ENCODE data around the gene ZDHHC18. TPM values are rescaled to one million over a fixed set of nuclear protein-coding genes. Genes with fewer than 3 reads are reported as not detected.
A peak's percentile ranks its signal among the peaks of the same experiment; 100 is the strongest.
"Not testable (repeated sequence)": the region's sequence is repeated elsewhere in the genome, so short reads cannot be mapped to it uniquely, and the experiment has no call there.

Gene ZDHHC18
- total RNA-seq, 2 experiments from 2014 or later, result 52.9 TPM

DNA sequence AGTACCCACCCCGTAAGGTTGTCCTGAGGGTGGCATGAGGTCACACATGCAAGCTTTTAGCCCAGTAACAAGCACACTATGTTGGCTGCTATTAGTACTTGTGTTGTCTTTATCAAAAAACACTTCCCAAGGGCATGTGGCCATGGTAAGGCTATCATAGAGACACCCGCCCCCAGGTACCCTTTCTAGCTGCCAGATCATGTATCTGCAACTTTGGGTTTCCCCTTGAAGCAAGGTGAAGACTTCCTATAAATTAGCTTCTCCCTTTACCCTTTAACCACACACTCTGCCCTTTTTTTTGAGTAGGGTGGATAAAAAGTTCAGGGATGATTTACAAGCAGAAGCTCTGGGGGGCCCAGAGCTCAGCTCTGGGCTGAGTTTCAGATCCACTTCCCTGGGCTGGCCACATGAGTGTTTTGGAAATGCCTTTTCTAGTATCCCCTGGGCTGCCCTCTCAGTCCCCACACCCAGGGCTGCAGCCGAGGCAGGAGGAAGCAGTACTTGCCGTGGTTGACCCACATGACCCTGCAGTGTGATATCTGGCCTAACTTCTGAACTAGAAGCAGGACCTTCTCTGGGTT lies 2.0 kb downstream of the ZDHHC18 start:
- peak overlapping the region; percentile 98 for H3K4me3 Mint-ChIP-seq
- POLR2A ChIA-PET, result interaction anchor here (0.6 to 1.3 kb wide), 6 partner anchors 14 to 218 kb away, joined by 3 to 7 read pairs (median 4); no protein-coding TSS in a partner anchor
- no peaks in the 10 kb centered on the region for H3K27me3 Mint-ChIP-seq
- H3K27ac Mint-ChIP-seq, result peak overlapping the region; percentile 93
- ATAC-seq (ENCODE audit: low read depth) (no peak), DNase-seq (no peak)
- no peaks in the 10 kb centered on the region for H3K9me3 Mint-ChIP-seq
- H3K4me1 Mint-ChIP-seq, result peaks cover 62% of the 10 kb centered on the region
- H3K36me3 Mint-ChIP-seq, result peaks cover 29% of the 10 kb centered on the region

DNA sequence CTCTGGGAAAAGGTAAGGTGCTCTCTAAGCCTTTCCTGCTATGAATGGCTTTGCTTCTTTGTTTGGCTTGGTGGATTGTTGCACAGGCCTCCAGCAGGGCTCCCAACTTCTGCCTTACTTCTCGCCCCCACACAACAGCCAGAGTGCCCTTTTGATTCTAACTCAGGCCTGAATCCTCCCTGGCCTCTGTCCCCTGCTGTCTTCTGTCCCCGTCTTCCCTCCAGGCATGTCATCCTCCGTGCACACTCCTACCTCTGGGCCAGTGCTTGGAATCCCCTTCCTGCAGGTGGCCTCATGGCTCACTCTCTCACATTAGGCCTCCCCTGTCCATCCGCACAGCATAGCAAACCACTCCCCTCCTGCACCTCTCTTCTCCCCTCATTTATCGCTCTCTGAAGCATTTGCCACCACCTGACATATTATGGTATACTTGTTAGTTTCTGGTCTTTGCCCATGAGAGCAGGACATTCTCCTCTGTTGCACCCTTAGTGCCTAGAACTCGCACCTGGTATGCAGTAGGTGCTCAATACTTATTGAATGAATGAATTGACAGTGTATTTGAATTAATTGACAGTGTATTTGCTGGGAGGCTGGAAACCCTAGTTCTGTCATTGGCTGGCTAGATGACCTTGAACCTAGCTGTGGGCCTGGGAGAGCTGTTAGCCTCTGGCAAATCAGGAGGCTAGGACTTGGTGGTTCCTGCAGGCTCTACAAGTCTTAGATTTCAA lies 2.9 kb downstream of the ZDHHC18 start:
- no peaks in the 10 kb centered on the region for H3K27me3 Mint-ChIP-seq
- DNase-seq (no peak), ATAC-seq (ENCODE audit: low read depth) (no peak)
- peaks cover 29% of the 10 kb centered on the region for H3K36me3 Mint-ChIP-seq
- peak overlapping the region; percentile 76 for H3K27ac Mint-ChIP-seq
- POLR2A ChIA-PET, result interaction anchor here (1.3 to 1.8 kb wide), 2 partner anchors 35 to 36 kb away, joined by 5 to 8 read pairs; no protein-coding TSS in a partner anchor
- H3K9me3 Mint-ChIP-seq, result no peaks in the 10 kb centered on the region
- peaks cover 69% of the 10 kb centered on the region for H3K4me1 Mint-ChIP-seq
- peak overlapping the region; percentile 98 for H3K4me3 Mint-ChIP-seq

DNA sequence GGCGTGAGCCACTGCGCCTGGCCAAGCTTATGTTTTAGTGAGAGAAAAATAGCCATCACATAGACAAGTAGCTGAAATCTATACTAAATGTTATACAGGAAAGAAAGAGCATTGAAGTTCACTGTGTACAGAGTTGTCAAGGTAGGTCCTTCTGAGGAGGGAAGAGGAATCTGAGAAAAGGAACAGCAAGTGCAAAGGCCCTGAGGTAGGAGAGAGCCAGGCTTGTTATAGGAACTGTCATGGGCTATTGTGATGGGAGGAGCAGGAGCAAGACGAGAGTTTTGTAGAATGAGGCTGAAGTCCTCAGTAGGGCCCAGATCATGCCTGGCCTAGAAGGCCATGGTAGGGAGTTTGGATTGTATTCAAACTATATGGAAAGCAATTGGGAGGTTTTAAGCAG lies 4.6 kb downstream of the ZDHHC18 start:
- no peaks in the 10 kb centered on the region for H3K27me3 Mint-ChIP-seq
- H3K4me3 Mint-ChIP-seq, result no peak overlapping the region
- H3K36me3 Mint-ChIP-seq, result peaks cover 37% of the 10 kb centered on the region
- POLR2A ChIA-PET, result interaction anchor here (1.8 kb wide), 1 partner anchor 34 kb away, joined by 8 read pairs; no protein-coding TSS in a partner anchor
- no peaks in the 10 kb centered on the region for H3K9me3 Mint-ChIP-seq
- ATAC-seq (ENCODE audit: low read depth) (no peak), DNase-seq (no peak)
- H3K27ac Mint-ChIP-seq, result peak overlapping the region; percentile 79
- H3K4me1 Mint-ChIP-seq, result peaks cover 66% of the 10 kb centered on the region

DNA sequence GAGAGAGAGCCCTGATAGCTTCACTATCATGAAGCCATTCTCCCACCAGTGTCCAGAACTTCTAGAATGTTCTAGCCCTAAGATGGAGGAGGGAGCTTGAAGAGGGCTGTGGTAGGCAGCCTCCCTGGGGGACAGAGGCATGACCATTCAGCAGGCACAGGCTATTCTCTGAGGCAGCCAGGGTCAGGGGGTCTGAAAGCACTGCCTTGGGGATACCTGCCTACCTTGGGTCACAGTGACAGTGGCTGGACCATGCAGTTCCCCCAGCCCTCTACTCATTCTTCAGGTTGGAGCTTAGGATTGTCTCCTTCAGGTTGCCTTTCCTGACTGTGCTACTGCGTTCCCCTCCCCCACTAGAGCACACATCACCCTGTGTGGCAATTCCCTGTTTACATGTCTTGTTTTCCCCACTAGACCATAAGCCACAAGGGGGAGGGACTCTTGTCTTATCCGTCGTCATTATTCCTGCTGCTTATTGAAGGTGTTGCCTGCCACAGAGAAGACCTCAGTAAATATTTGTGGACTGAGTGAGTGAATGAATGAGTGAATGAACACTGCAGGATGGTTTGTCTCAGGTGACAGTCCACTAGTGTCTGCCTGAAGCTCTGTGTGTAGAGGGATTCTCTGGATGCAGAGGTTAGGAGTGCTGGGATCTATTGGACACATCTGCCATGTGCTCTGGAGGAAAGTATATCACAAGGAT lies 5.2 kb downstream of the ZDHHC18 start:
- H3K4me1 Mint-ChIP-seq, result peaks cover 64% of the 10 kb centered on the region
- POLR2A ChIA-PET, result interaction anchor here (1.3 to 3.6 kb wide), 4 partner anchors 10 to 43 kb away, joined by 4 to 28 read pairs (median 18); partner anchors contain the start of gene PIGV
- peak overlapping the region; percentile 98 for H3K27ac Mint-ChIP-seq
- H3K36me3 Mint-ChIP-seq, result peaks cover 40% of the 10 kb centered on the region
- H3K27me3 Mint-ChIP-seq, result no peaks in the 10 kb centered on the region
- no peaks in the 10 kb centered on the region for H3K9me3 Mint-ChIP-seq
- DNase-seq (no peak), ATAC-seq (ENCODE audit: low read depth) (no peak)
- H3K4me3 Mint-ChIP-seq, result no peak overlapping the region

DNA sequence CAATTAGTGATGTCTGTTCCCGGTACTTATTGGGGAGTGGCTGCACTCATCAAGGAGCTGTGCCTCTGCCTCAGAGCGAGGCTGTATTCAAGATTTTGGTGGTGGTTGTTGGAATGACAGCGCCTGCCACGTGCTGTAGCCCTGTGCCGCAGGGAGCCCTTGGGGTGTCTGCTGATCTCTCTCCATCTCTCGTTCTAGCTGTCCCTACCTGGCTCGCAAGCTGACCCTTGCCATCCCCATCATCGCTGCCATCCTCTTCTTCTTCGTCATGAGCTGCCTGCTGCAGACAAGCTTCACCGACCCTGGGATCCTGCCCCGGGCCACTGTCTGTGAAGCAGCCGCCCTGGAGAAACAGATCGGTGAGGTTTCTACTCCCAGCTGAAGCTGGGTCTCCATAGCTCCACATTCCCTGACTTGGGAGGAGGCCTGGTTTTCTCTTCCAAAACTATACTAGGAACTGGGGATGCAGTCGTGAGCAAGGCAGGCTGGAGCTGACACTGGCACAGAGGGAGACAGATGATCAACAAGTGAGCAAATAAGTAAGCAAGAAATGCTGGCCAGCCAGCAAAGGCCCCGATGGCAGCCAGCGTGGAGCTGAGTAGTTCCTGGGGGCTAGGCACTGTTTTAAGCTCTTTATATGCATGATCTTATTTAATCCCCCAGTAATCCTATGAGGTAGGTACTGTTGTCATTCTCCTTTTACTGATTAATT lies 5.9 kb downstream of the ZDHHC18 start:
- ATAC-seq (ENCODE audit: low read depth), result no peak
- POLR2A ChIA-PET, result interaction anchor here (0.9 to 3.6 kb wide), 8 partner anchors 10 to 135 kb away, joined by 3 to 28 read pairs (median 5); partner anchors contain the start of genes GPATCH3 and PIGV
- no peak for DNase-seq
- Mint-ChIP-seq H3K9me3 (no peaks in the 10 kb centered on the region), H3K36me3 (peaks cover 38% of the 10 kb centered on the region), H3K4me3 (no peak overlapping the region), H3K27me3 (no peaks in the 10 kb centered on the region), H3K4me1 (peaks cover 62% of the 10 kb centered on the region), H3K27ac (peak overlapping the region; percentile 98)

DNA sequence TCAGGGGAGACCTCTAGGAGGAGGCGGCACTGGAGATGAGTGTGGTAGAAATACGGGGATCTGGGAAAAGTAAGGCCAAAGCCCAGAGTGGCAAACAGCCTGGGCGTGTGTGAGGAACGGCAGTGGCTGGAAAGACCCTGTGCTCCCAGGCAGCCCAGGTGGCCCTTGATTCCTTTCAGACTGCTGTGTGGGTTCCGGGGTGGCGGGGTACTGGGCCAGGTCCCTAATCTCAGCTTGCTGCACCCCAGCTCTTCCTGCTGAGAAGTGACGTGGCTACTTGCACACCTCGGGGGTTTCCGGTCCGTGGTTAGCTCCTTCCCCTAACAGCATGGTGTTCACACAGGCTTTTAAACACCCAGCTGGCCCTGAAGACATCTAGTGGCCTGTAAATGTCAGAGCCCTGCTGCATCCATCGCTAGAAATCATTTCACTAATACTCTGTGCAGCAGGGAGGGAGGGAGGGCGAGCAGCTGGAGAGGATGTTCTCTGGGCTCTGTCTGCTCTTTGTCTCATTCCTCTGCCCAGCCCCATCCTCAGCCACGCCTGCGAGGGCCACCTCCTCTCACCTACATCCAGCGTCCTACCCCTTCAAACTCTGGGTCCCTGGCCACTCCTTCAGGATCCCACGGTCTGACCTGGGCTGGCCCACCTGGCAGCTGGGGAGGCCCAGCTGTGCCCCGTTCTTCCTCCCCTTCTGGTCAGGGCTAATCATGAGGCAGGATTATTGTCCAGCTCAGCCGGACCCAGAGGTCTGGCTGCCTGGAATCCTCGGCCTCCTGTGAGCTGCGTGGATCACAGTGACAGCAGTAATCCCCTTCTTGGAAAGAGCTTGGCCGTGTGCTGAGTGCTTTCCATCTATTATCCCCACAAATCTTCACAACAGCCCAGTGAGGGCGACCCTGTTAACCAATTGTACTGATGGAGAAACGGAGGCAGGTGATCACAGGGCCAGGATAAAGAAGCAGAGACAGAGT lies 7.2 kb downstream of the ZDHHC18 start:
- POLR2A ChIA-PET, result interaction anchor here (0.6 to 3.6 kb wide), 20 partner anchors 12 to 747 kb away, joined by 3 to 34 read pairs (median 4); partner anchors contain the start of genes GPATCH3, GPN2, HMGN2 and NUDC
- Mint-ChIP-seq H3K4me3 (peak overlapping the region; percentile 80), H3K36me3 (peaks cover 40% of the 10 kb centered on the region), H3K4me1 (peaks cover 53% of the 10 kb centered on the region), H3K27ac (peak overlapping the region; percentile 98), H3K27me3 (no peaks in the 10 kb centered on the region), H3K9me3 (no peaks in the 10 kb centered on the region)
- peak; percentile 95 for ATAC-seq (ENCODE audit: low read depth)
- DNase-seq, result peak; percentile 83

DNA sequence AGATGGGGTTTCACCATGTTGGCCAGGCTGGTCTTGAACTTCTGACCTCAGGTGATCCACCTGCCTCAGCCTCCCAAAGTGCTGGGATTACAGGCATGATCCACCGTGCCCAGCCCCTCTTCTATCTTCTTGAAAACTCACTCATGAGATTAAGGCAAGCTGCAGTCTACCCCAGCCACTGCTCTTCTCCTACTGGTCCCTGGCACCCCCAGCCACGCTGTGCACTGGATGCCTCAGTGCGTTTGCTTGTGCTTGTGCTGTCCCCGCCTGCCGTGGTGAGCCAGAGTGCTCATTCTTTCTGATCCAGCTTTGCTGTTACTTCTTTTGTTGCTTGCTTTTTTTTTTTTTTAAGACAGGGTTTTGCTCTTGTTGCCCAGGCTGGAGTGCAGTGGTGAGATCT lies 11.2 kb downstream of the ZDHHC18 start:
- not testable (repeated sequence) for H3K9me3 Mint-ChIP-seq; H3K27me3 Mint-ChIP-seq; H3K4me3 Mint-ChIP-seq; ATAC-seq (ENCODE audit: low read depth); DNase-seq; H3K27ac Mint-ChIP-seq
- H3K36me3 Mint-ChIP-seq, result peaks cover 32% of the 10 kb centered on the region
- peaks cover 24% of the 10 kb centered on the region for H3K4me1 Mint-ChIP-seq
- POLR2A ChIA-PET, result interaction anchor here (1.1 kb wide), 1 partner anchor 22 kb away, joined by 3 read pairs; no protein-coding TSS in a partner anchor

DNA sequence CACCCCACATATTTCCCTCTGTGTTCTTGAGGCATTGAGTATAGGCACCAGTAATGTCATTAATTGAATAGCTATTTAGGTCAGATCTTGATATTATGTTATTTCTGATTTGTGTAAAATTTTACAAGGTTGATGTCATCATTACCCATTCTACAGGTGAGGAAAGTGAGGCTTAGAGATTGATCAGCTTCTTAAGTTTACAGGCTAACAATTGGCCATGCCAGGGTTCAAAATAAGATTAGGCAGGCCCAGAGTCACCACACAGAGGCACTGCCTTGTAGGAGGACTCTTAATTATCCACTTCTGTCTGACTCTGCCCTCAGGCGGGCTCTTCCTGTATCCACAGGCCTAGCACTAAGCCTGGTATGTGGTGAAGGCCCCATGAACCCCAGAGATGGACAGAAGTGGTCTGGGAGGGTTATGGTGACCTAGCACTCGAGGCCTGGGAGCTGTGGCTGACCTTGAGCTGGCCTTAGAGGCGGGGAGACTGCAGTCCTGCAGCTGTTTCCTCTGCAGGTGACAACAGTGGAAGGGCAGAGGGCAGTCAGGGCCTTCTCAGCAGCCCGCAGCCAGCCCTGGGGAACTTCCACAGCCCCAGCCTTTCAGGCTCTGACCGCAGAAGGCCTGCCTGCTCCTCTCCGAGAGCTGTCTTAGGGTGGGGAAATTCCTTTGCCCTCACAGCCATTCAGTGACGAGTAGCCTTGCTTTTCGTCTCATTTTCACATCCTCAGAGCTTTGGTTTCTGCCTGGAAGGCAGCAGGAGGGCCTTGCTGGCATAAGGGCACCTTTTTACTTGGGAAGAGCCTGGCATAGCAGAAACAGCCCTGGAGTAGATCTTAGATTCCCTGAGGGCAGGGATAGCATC lies 12.2 kb downstream of the ZDHHC18 start:
- DNase-seq (no peak), ATAC-seq (ENCODE audit: low read depth) (no peak)
- H3K9me3 Mint-ChIP-seq, result no peaks in the 10 kb centered on the region
- H3K4me3 Mint-ChIP-seq, result no peak overlapping the region
- POLR2A ChIA-PET, result interaction anchor here (0.6 to 1.2 kb wide), 3 partner anchors 21 to 41 kb away, joined by 3 to 4 read pairs (median 3); no protein-coding TSS in a partner anchor
- peaks cover 15% of the 10 kb centered on the region for H3K4me1 Mint-ChIP-seq
- H3K27me3 Mint-ChIP-seq, result no peaks in the 10 kb centered on the region
- H3K36me3 Mint-ChIP-seq, result peaks cover 34% of the 10 kb centered on the region
- H3K27ac Mint-ChIP-seq, result peak overlapping the region; percentile 28

DNA sequence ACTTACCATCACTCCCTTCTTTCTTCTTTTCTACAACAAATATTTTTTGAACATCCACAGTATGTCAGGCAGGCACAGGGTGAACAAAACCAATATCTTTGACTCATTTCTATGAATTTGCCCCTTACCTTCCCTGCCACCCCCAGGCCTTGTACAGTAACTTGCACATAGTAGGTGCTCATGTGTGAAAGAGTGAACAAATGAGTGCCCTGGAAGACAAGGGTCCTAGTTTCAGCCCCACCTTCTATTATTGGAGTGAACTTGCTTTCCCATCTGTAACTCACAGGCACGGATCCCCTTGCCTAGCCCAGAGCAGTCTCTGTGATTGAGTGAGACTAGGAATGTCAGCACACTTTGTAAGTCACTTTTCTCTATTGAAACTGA lies 12.8 kb downstream of the ZDHHC18 start:
- H3K4me1 Mint-ChIP-seq, result peaks cover 9% of the 10 kb centered on the region
- H3K4me3 Mint-ChIP-seq, result no peak overlapping the region
- DNase-seq (no peak), ATAC-seq (ENCODE audit: low read depth) (no peak)
- H3K27ac Mint-ChIP-seq, result peak overlapping the region; percentile 11
- POLR2A ChIA-PET, result interaction anchor here (1.2 kb wide), 1 partner anchor 40 kb away, joined by 3 read pairs; no protein-coding TSS in a partner anchor
- no peaks in the 10 kb centered on the region for H3K9me3 Mint-ChIP-seq
- peaks cover 38% of the 10 kb centered on the region for H3K36me3 Mint-ChIP-seq
- H3K27me3 Mint-ChIP-seq, result no peaks in the 10 kb centered on the region

DNA sequence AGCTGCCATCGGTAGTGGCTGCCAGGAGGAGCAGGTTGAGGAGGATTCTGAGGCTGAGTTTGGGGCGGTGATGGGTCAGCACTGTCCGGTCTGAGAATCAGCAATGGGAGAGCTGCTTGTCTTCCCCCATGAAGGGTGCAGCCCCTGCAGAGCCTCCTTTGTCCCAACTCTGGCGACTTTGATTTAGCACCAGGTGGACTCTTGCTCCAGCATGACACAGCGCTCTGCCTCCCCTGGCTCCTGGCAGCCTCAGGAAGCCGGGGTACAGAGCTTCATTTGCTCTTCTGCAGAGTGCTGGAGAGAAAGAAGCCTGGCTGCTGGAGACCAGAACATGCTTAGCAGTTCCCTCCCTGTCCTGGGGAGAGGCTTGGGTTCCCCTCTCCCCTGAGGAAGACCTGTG lies 13.3 kb downstream of the ZDHHC18 start:
- Mint-ChIP-seq H3K9me3 (no peaks in the 10 kb centered on the region), H3K27ac (no peak overlapping the region), H3K27me3 (no peaks in the 10 kb centered on the region), H3K4me3 (no peak overlapping the region), H3K4me1 (peaks cover 4% of the 10 kb centered on the region), H3K36me3 (peaks cover 34% of the 10 kb centered on the region)
- POLR2A ChIA-PET, result interaction anchor here (0.6 to 1.2 kb wide), 3 partner anchors 25 to 1931 kb away, joined by 3 to 15 read pairs (median 3); no protein-coding TSS in a partner anchor
- DNase-seq, result no peak
- ATAC-seq (ENCODE audit: low read depth), result no peak
